Testis (tissue), 2 donors: ENCODE data around the gene FAT2.

Experiments used
- POLR2A ChIP-seq: fragments of 450-650 bp; IDR thresholded peaks from one replicate; pipeline ENCODE4 v1.6.1; 2017; ENCODE audit warnings: antibody characterized with exemption, mild to moderate bottlenecking, moderate library complexity
- TF ChIP-seq, protein P1 (sequence below), 3 experiments: fragments of 450-650 bp in 2 of 3; fragments of 200-600 bp in 1 of 3; sonication (generic) in 1 of 3; IDR thresholded peaks; one replicate each; pipeline ENCODE4 v1.5.1; 2016 to 2019; ENCODE audit warnings: antibody characterized with exemption in 3 of 3, mild to moderate bottlenecking in 2 of 3, moderate library complexity in 1 of 3

DNA sequence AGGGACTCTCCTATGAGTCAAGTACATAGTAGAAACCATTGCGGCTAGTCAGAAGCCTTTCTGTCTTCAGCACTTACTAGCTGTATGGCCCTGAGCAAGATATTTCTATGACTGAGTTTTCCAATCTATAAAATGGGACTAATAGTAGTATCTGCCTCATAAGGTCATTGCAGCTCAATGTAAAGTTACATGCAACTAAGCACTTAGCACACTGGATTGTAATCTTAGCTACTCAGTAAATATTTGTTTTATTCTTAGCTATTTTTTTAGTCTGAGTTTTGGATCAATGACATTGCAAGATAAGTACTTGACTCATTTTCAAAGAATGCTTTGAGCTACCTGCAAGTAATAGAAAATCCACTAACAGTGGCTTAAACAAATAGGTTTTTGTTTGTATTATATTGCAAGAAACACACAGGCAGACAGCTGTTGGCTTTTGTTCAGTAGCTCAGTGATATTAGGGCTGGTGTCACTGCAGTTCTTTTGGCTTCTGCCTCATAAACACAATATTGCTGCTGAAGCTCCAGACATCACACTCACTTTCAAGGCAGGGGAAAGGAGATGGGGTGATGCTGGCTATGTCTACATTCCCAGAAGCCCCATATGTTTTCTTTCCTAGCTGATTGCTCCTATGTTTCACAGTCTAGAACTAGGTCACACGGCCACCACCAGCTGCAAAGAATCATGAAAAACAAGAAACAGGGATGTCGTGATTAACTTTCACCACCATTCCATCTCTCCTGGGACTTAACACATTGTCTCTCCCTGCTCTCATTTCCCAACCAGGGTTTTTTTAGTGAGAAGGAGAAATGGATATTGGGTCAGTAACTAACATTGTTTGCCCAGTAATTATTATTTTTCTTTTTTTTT is 26.9 kb upstream of the FAT2 start:
- TF ChIP-seq POLR2A, result no peak
- TF ChIP-seq, protein P1, sequence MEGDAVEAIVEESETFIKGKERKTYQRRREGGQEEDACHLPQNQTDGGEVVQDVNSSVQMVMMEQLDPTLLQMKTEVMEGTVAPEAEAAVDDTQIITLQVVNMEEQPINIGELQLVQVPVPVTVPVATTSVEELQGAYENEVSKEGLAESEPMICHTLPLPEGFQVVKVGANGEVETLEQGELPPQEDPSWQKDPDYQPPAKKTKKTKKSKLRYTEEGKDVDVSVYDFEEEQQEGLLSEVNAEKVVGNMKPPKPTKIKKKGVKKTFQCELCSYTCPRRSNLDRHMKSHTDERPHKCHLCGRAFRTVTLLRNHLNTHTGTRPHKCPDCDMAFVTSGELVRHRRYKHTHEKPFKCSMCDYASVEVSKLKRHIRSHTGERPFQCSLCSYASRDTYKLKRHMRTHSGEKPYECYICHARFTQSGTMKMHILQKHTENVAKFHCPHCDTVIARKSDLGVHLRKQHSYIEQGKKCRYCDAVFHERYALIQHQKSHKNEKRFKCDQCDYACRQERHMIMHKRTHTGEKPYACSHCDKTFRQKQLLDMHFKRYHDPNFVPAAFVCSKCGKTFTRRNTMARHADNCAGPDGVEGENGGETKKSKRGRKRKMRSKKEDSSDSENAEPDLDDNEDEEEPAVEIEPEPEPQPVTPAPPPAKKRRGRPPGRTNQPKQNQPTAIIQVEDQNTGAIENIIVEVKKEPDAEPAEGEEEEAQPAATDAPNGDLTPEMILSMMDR (IDR thresholded peaks at IDR 0.05), result no peak
